ENCODE results near the gene DTYMK. TPM values are rescaled to one million over a fixed set of nuclear protein-coding genes. Genes with fewer than 3 reads are reported as not detected.
"Not testable (repeated sequence)": the region's sequence is repeated elsewhere in the genome, so short reads cannot be mapped to it uniquely, and the experiment has no call there.

Gene DTYMK
- total and polyA plus RNA-seq, 2 experiments from 2014 or later: 47.7 to 72.7 TPM

GRCh38 chr2:241732513-241733186 is 46.0 kb upstream of the DTYMK start:
- not testable (repeated sequence) for H3K4me1 ChIP-seq (ENCODE audit: low read depth); H3K9me3 ChIP-seq (ENCODE audit: low read depth); H3K27me3 ChIP-seq; H3K4me3 ChIP-seq; H3K27ac ChIP-seq; H3K36me3 ChIP-seq
- peak; percentile 30 for TF ChIP-seq CTCF (IDR thresholded peaks at IDR 0.05; ENCODE audit: low read depth, low read length)
- DNase-seq (ENCODE audit: low read depth in 1 of 2, low spot score in 1 of 2): peak; percentile 50 to 57

GRCh38 chr2:241730671-241731293 is 44.2 kb upstream of the DTYMK start:
- no peak for DNase-seq (ENCODE audit: low read depth in 1 of 2, low spot score in 1 of 2)
- TF ChIP-seq CTCF (IDR thresholded peaks at IDR 0.05; ENCODE audit: low read depth, low read length): no peak
- Histone ChIP-seq H3K36me3 (no peaks in the 10 kb centered on the region), H3K27me3 (no peaks in the 10 kb centered on the region), H3K9me3 (ENCODE audit: low read depth) (no peaks in the 10 kb centered on the region), H3K4me1 (ENCODE audit: low read depth) (no peaks in the 10 kb centered on the region), H3K4me3 (no peak overlapping the region), H3K27ac (no peak overlapping the region)

- Histone ChIP-seq H3K27me3 (no peaks in the 10 kb centered on the region), H3K36me3 (no peaks in the 10 kb centered on the region), H3K27ac (no peak overlapping the region), H3K4me3 (no peak overlapping the region), H3K9me3 (ENCODE audit: low read depth) (no peaks in the 10 kb centered on the region), H3K4me1 (ENCODE audit: low read depth) (no peaks in the 10 kb centered on the region)
- no peak for TF ChIP-seq CTCF (IDR thresholded peaks at IDR 0.05; ENCODE audit: low read depth, low read length)
- no peak for DNase-seq (ENCODE audit: low read depth in 1 of 2, low spot score in 1 of 2)
Observed at GRCh38 chr2:241729868-241730267, 43.3 kb upstream of the DTYMK start.

GRCh38 chr2:241728627-241729026 is 42.0 kb upstream of the DTYMK start:
- TF ChIP-seq CTCF (IDR thresholded peaks at IDR 0.05; ENCODE audit: low read depth, low read length): no peak

GRCh38 chr2:241728000-241728399 is 41.4 kb upstream of the DTYMK start:
- H3K27ac ChIP-seq: no peak overlapping the region
- no peak for DNase-seq (ENCODE audit: low read depth in 1 of 2, low spot score in 1 of 2)

More at GRCh38 chr2:241728627-241729026, 42.0 kb upstream of the DTYMK start:
- Histone ChIP-seq H3K27me3 (no peaks in the 10 kb centered on the region), H3K4me1 (ENCODE audit: low read depth) (no peaks in the 10 kb centered on the region), H3K9me3 (ENCODE audit: low read depth) (no peaks in the 10 kb centered on the region), H3K4me3 (no peak overlapping the region), H3K36me3 (no peaks in the 10 kb centered on the region), H3K27ac (no peak overlapping the region)
- DNase-seq (ENCODE audit: low read depth in 1 of 2, low spot score in 1 of 2): peak in 1 of 2 donors; percentile 20

More at GRCh38 chr2:241728000-241728399, 41.4 kb upstream of the DTYMK start:
- Histone ChIP-seq H3K4me1 (ENCODE audit: low read depth) (no peaks in the 10 kb centered on the region), H3K9me3 (ENCODE audit: low read depth) (no peaks in the 10 kb centered on the region), H3K36me3 (peaks cover 4% of the 10 kb centered on the region), H3K27me3 (no peaks in the 10 kb centered on the region), H3K4me3 (no peak overlapping the region)
- no peak for TF ChIP-seq CTCF (IDR thresholded peaks at IDR 0.05; ENCODE audit: low read depth, low read length)
